Measurements from ENCODE around the gene KCNS3.

The KCNS3 gene

DNA sequence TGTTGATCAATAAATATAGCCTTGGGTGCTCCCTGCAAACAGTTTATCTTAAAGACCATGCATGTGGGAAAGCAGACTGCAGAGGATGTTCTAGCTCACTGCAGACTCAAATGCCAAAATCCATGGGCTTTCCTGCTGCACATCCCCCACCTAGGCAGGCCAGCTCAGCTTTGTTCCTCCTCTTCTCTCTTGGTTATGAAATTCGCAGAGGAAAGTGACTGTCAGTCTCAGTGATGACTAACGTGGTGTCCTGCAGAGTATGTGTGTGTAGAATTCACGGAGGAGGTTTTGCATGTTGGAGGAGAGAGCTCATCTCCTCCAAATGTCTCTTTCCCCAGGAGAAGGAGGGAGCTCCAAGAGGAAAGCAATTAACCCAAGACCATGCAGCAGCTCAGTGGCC is 21.4 kb upstream of the KCNS3 start:
- DNase-seq (ENCODE audit: low read depth in 2 of 2), result peak in 1 of 2 donors; percentile 43
- H3K4me3 ChIP-seq (replicated peaks in 1 of 2; ENCODE audit: low read depth in 2 of 2, low read length in 2 of 2), result no peak overlapping the region
- TF ChIP-seq, protein P1, sequence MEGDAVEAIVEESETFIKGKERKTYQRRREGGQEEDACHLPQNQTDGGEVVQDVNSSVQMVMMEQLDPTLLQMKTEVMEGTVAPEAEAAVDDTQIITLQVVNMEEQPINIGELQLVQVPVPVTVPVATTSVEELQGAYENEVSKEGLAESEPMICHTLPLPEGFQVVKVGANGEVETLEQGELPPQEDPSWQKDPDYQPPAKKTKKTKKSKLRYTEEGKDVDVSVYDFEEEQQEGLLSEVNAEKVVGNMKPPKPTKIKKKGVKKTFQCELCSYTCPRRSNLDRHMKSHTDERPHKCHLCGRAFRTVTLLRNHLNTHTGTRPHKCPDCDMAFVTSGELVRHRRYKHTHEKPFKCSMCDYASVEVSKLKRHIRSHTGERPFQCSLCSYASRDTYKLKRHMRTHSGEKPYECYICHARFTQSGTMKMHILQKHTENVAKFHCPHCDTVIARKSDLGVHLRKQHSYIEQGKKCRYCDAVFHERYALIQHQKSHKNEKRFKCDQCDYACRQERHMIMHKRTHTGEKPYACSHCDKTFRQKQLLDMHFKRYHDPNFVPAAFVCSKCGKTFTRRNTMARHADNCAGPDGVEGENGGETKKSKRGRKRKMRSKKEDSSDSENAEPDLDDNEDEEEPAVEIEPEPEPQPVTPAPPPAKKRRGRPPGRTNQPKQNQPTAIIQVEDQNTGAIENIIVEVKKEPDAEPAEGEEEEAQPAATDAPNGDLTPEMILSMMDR (IDR thresholded peaks at IDR 0.05; ENCODE audit: low read depth, low read length), result no peak

DNA sequence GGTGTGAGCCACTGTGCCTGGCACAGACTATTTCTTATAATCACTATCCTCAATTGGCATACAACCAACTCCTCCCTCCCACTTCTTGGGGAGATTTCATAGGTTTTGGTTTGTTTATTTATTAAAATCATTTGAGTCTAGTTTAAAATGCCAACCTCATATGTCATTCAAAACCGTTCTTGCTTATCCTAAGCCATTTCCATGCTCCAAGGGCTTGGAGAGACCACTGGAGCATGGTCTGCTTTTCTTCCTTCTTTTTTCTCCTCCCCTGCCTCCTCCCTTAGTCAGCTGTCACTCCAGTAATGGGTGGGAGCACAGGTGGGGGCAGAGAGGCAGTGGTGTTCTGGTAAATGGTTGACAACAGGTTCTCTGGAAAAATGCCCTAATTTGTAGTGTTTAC is 20.4 kb upstream of the KCNS3 start:
- TF ChIP-seq, protein P1 (IDR thresholded peaks at IDR 0.05; ENCODE audit: low read depth, low read length), result no peak
- DNase-seq (ENCODE audit: low read depth in 2 of 2), result no peak
- H3K4me3 ChIP-seq (replicated peaks in 1 of 2; ENCODE audit: low read depth in 2 of 2, low read length in 2 of 2), result no peak overlapping the region

DNA sequence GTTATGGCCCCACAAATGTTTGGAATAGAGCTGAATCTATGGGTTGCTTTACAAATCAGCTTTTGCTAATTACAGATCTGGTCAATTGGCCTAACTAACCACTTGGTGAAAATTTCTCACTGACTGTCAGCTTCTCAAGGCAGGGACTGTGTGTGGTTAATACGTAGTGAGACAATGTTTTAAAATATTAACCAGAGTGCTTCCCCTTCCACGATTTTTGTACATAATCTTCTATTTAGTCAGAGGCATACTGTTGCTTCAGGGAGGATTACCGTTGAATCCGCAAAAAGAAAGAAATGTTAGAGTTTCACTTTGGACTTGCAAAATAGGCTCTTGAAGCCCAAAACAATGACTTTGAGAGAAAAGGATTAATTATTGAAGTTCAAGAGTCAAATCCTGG is 14.9 kb upstream of the KCNS3 start:
- no peak for DNase-seq (ENCODE audit: low read depth in 2 of 2)
- H3K4me3 ChIP-seq (replicated peaks in 1 of 2; ENCODE audit: low read depth in 2 of 2, low read length in 2 of 2), result no peak overlapping the region
- TF ChIP-seq, protein P1 (IDR thresholded peaks at IDR 0.05; ENCODE audit: low read depth, low read length), result no peak

DNA sequence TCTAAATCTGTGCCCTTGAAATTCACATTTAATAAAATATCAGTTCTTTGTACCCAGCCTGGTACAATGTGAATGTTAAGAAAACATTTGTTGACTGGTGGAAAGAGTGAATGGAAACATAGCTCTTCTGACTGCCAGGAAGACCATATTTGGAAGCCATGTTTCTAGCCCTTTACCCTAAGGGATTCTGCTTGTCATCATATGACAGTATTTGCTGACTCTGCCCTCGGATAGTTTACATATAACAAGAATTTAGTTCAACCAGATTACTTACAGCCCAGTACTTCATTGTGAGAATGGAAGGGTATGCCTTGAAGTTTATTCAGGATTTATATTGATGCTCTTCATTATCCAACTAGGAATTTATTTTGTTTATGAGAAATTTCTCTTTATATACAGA is 13.8 kb upstream of the KCNS3 start:
- no peak for DNase-seq (ENCODE audit: low read depth in 2 of 2)
- no peak overlapping the region for H3K4me3 ChIP-seq (replicated peaks in 1 of 2; ENCODE audit: low read depth in 2 of 2, low read length in 2 of 2)
- TF ChIP-seq, protein P1 (IDR thresholded peaks at IDR 0.05; ENCODE audit: low read depth, low read length), result no peak

DNA sequence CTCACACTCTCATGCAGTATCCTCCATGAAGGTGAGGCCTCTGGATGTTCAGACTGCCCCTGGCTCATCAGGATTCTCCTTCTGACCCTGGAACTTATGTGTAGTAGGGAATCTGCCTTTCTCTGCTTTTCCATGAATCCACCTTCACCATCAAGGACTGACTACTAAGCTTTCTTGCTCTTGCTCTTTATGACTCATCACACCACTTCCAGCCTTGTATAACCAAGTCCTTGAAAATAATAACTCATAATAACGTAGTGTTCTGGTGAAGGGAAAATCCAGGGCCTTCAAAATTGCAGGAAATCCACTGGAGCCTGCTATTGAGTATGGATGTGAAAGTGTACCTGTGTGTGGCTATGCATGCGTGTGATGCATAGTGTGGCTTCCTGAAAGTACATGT is 11.3 kb upstream of the KCNS3 start:
- no peak for DNase-seq (ENCODE audit: low read depth in 2 of 2)
- TF ChIP-seq, protein P1 (IDR thresholded peaks at IDR 0.05; ENCODE audit: low read depth, low read length), result no peak
- no peak overlapping the region for H3K4me3 ChIP-seq (replicated peaks in 1 of 2; ENCODE audit: low read depth in 2 of 2, low read length in 2 of 2)

DNA sequence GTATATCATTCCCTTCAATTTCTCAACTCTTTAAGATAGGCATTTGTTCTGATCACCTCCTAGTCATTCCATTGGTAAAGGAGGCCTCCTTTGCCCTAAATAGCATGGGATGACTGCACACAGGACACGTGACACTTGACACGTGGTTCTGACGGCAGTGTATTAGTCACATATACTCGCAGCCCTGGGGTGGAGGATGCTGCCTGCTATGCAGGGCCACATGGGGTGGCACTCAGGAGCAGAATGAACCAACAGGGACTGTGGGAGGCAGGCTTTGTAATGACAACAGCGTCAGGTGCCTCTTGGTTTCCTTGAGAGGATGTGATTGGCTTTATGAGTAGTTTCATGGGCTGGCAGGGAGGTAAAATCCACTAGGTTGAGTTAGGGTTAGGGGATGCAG is 9.3 kb upstream of the KCNS3 start:
- DNase-seq (ENCODE audit: low read depth in 2 of 2), result no peak
- no peak overlapping the region for H3K4me3 ChIP-seq (replicated peaks in 1 of 2; ENCODE audit: low read depth in 2 of 2, low read length in 2 of 2)
- TF ChIP-seq, protein P1 (IDR thresholded peaks at IDR 0.05; ENCODE audit: low read depth, low read length), result no peak

DNA sequence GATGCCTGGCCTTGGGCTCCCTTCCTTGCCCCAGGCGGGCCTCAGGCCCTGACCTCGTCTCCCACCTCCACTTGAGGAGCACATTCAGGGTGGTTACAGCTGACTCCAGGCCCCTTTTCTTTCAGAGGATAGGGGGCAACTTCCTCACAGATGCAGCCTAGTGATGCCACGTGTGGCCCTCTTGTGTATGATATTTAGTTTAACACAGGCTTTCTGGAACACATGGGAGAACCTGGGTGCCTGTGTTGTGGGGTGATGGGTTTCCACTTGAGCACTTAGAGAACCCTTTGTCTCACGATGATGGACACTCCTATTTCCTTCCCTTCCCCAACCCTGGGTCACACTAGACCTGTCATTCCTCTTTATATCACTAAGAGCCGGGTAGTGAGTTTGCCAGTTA is 6.8 kb upstream of the KCNS3 start:
- DNase-seq (ENCODE audit: low read depth in 2 of 2), result no peak

More for the DNA sequence above, 6.8 kb upstream of the KCNS3 start:
- no peak overlapping the region for H3K4me3 ChIP-seq (replicated peaks in 1 of 2; ENCODE audit: low read depth in 2 of 2, low read length in 2 of 2)
- TF ChIP-seq, protein P1 (IDR thresholded peaks at IDR 0.05; ENCODE audit: low read depth, low read length), result no peak
